GM19099 (cell line): ENCODE measurements around the gene RBM6.
A peak's percentile ranks its signal among the peaks of the same experiment; 100 is the strongest.

ENCODE experiments used
- POLR2A ChIP-seq: IDR thresholded peaks from 3 replicates; pipeline ENCODE4 v1.6.1; 2011; ENCODE audit warnings: low read depth; ENCODE audit not compliant: insufficient read length; ENCODE audit errors: extremely low read depth

Gene RBM6

DNA sequence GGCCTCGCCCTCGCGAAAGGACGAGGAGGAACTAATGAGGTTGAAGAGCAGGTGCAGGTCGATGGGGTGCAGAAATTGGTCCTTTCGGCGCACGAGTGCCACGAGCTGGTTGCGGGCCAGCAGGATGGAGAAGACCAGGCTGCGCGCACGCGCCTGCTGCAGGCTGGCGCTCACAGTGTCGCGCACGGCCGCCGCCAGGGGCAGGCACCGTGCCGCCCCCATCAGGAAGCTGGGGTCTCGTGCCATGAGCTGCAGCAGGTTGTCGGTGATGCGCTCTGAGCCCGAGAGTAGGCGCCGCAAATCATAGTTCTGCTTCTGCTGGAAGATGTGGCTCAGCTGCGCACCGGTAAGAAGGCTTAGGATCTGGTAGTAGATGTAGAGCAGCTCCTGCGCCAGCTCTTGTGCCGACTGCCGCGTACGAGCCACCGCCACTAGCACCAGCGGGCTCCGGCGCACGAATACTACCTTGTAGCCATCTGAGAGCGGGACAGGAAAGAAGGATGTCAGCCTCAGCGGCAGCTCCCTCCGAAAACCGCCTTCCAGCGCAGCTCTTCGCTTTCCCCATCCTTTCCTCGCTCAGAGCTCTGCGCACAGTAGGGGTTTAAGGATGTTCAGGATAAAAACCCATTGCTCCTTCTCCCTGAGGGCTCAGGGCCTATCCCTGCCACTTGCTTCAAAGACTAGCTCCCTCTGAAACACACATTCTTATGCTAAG lies 29.4 kb upstream of the RBM6 start:
- no peak for TF ChIP-seq POLR2A

DNA sequence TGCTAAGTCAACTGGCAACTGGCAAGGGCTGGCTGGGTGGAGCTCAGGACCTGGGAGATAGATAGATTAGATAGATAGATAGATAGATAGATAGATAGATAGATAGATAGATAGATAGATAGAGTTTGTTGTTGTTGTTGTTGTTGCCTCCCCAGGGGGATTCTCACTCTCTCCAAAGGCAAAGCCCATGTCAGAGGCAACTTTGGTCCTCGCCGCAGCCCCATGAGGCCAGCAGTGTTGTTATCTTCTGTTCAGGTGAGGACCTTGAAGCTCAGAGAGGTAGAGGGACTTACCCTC lies 28.9 kb upstream of the RBM6 start:
- TF ChIP-seq POLR2A = no peak

DNA sequence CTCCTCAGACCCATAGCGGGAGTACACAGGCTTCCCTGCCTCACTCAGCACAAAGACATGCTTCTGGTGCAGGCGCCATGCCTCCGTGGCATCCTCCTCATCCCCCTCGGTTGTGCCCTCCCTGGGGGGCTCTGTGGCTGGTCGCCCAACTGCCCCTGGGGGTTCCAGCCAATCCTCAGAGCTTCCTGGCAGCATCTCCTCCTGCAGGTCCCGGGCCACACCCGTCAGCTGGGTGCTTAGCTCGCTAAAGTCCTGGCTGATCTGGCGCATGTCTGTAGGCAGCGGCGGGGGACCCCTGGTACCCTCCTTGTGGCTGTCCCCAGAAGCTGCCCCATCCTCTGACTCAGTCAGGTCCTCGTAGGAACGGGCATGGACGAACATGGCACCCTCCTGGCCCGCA lies 28.3 kb upstream of the RBM6 start:
- TF ChIP-seq POLR2A = no peak

DNA sequence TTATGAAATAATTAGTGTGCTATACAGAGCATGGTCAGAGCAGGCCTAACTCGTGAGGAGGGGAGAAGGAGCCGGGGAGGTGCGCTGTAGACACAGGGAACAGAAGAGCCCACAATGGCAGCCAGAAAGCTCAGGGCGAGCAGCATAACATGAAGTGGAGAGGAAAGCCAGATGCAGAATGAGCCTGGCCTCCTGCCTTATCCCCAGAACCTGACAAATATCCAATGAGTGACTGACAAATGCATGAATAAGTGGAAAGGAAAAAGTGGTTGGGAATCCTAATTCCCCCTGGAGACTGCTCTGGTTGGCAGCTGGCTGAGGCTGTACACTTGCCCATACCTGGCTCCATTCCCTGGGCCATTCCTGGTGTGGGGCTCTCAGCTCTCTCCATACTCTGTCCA lies 27.1 kb upstream of the RBM6 start:
- no peak for TF ChIP-seq POLR2A

DNA sequence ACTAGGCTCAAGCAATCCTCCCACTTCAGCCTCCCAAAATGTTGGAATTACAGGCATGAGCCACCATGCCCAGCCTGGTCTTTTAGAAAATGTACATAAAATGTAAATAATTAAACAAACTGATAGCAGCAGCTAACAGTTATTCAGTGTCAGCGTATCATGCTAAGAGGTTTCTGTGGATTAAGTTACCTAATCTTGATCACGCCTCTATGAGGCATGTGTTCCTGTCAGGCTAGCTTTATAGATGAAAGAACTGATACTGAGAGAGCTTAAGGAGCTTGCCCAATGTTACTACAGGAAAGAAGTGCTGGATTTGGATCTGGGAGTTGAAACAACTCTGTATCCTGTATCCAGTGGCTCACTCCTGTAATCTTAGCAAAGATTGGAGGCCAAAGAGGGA lies 25.0 kb upstream of the RBM6 start:
- TF ChIP-seq POLR2A = no peak

DNA sequence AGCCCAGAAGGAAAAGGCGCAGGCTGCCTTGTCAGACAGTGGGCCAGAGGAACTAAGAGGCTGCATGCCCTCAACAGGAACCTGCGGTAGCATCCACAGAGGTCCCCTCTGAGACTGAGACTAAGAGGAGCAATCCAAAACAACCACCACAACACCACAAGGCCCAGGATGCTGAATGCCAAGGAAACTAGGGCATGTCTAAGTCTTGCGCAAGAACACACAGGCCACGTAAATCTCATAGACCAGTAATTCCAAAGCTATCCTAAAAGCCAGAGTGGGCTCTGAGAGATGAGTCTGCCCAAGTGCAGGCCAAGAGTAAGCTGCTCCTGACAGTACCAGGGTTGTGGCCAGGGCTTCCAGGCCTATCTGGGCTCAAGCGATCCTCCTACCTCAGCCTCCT lies 23.3 kb upstream of the RBM6 start:
- TF ChIP-seq POLR2A = no peak

DNA sequence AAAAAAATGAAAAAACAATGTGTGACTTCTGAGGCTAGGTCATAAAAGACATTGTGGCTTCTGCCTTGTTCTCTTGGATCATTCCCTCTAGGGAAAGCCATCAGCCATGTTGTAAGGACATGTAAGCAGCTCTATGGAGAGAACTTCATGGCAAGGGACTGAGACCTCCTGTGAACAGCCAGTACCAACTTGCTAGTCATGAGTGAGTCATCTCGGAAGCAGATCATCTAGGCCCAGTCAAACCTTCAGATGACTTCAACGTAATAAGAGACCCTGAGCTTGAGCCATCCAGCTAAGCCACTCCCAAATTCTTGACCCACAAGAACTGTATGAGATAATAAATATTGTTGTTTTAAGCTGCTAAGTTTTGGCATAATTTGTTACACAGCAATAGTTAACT lies 15.3 kb upstream of the RBM6 start:
- no peak for TF ChIP-seq POLR2A

DNA sequence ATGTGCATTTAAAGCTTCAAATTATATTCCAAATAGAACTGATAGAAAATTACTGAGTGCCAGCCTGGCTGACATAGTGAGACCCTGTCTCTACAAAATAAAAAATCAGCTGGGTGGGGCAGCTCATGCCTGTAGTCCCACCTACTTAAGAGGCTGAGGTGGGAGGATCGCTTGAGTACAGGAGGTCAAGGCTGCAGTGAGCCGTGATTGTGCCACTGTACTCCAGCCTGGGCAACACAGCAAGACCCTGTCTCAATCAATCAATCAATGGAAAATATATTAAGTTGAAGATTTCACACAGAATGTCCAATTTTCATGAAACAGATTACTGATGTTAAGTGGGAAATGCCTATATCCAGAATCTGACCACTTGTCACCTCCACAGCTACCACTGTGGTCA lies 14.5 kb upstream of the RBM6 start:
- TF ChIP-seq POLR2A = no peak

DNA sequence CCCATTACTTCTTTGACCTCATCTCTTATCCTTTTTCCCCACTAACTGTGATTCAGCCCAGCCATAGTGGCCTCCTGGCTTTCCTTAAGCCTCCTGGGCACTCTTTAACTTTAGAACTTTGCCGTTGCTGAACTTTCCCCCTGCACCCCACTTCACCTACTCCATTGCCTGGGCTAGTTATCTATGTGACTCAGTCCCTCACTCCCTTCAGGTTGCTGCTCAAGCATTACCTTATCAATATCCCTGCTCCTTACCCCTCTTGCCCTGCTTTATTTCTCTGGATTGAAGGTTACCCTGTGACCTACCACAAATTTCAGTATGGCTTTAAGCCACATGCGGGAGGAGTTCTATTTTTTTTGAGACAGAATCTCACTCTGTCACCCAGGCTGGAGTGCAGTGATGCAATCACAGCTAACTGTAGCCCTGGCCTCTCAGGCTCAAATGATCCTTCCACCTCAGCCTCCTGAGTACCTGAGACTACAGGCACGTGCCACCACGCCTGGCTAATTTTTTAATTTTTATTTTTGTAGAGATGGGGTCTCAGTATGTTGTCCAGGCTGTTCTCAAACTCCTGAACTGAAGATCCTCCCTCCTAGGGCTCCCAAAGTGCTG lies 13.7 kb upstream of the RBM6 start:
- TF ChIP-seq POLR2A = no peak

DNA sequence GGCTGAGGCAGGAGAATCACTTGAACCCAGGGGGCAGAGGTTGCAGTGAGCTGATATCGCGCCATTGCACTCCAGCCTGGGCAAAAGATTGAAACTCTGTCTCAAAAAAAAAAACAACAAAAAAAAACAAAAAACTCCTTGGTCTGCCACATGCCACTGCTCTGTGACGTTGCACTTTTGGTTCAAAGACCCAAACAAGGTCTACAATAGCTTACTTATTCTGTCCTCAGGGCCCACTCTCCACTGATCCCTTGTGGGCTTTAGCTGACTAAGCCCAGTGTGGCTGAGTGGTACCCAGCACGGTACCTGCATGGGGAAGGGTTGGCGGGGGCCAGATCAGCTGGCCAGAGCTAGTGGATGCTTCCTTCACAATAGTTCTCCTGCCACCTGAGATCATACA lies 12.2 kb upstream of the RBM6 start:
- TF ChIP-seq POLR2A = no peak

DNA sequence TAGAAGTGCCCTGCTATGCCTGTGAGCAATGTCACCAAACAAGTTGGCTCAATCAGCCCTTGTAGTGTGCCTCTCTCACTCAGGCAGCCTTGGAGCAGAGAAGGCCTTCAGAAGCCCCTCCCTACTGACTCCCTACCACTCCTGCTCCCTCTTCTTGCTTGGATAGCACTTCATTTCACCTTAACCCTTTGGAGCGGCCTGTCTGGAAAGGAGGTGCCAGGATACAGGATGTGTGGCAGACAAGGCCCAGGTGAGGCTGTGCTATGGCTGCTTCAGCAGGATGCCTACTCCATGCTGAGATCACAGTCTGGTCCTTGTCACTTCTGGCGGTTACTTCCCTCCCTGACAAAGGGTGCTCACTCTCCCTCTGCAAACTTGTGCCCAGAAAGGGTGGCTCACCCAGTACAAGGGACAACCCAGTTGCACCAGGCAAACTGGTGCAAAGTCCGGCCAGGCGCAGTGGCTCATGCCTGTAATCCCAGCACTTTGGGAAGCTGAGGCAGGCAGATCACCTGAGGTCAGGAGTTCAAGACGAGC lies 11.4 kb upstream of the RBM6 start:
- TF ChIP-seq POLR2A = no peak

DNA sequence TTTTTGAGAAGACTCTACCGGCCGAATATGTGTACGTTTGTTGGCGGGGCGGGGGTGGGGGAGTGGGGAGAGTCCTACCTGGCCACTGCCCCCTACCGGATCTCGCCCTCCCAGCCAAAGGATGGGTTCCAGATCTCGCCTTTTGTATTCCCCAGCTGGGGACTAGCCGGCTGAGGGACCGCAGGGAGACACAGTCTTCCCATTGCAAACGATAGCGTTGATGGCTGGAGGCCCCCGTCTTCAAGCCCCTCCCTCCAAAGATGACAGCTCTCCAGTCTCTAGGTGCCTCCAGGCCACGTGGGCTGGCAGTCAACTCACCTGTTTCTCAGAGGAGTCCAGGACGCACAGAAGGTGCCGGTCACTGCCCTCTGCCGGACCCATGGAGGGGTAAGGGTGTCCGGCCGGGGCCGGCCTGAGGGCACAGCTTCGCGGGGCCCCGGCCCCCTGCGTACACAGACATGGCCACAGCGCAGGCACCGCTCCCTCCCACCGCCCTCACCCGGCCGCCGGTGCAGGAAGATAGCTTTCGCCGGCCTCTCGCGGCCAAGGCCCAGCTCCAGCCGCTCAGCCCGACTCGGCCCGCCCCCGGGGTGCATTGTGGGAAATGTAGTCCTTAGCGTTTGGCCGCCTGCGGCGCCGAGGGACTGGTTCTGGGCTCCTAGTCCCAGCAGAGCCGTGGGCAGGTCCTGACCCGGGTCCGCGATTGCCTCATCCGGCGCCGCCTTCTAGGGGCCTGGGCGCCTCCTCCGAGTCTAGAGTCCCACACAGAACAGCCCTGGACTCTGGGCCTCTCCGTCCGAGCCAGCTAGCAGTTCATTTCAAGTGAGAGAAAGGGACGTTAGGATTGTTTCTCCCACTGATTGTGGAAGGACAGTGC lies 10.4 kb upstream of the RBM6 start, which contains the start of gene MON1A:
Gene MON1A, minus strand, starts transcription at position 521 of the 877 bp plus-strand sequence. CDS start 16,465 bp downstream, outside the sequence.
- TF ChIP-seq POLR2A = peak; percentile 68

DNA sequence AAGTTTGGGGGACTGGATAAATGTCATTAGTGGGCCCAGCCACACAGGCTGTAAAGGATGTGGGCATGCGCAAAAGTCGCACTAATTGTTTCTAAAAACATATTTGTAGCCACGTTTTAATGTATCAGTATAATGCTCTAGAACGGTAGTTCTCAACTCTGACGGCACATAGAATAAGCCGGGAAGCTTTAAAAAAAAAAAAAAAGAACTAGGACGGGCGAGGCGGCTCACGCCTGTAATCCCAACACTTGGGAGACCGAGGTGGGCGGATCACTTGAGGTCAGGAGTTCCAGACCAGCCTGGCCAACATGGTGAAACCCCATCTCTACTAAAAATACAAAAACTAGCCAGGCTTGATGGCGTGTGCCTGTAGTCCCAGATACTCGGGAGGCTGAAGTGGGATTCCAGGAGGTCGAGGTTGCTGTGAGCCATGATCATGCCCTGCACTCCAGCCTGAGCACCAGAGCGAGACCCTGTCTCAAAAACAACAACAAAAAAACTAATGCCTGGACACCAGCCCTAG lies 9.7 kb upstream of the RBM6 start:
- TF ChIP-seq POLR2A = no peak

DNA sequence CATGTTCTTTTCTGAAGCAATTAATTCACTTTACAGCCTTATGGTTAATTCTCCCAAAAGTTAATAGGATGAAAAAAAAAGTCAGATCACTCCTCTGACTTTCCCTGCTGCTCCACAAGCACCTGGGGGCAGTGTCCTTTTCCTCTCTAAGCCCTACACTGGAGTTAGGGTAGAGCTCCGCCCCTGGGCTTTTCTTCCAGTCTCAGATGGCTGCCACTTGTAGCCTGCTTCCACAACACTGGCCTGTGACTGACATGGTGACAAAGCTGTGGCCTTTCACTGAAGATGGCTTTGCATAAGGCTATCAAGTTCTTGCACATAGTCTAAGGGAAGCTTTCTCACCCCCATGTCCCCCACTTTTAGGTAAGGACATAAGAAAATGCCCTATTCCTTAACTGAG lies 9.0 kb upstream of the RBM6 start:
- TF ChIP-seq POLR2A = no peak

DNA sequence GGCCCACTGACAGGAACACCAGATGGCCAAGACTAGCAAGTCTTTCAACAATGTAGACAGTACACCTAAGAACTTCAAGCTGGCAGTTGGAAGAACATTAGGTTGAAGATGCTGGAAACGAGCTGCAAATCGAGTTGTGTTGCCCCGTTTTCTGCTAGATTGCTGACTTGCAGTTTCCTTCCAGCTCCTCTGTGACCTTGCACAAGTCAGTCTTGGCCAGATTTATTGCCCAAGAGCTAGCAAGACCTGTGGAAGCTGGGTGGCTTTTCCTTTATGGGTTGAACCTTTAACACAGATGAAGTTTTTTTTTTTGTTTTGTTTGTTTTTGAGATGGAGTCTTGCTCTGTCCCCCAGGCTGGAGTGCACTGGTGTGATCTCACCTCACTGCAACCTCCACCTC lies 2.9 kb upstream of the RBM6 start:
- TF ChIP-seq POLR2A = no peak

DNA sequence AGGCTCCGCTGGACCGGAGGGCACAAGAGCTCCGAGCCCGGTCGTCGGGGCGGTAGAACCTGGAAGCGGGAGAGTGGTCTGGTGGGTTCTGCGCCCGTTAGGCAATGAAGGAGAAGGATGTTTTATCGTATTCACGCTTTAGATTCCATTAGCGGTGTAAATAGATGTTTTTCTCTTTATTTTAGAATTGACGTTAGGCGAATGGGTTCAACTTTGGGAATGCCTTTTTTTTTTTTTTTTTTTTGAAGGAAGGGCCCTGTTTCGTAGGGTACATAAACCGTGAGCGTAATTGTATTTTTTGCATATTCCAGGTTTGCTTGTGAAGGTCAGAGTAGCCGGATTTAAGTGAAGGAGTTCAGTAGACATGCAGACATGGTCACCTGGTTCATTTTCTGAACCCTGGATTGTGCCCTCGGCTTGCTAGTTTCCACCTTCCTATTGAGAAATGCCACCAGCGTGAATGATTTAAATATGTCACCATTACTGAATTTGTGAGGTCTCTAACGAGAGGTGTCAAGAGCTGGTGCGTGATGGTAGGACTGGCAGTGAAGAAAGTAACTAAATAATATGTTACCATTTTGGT lies 808 bp downstream of the RBM6 start:
- TF ChIP-seq POLR2A = no peak

DNA sequence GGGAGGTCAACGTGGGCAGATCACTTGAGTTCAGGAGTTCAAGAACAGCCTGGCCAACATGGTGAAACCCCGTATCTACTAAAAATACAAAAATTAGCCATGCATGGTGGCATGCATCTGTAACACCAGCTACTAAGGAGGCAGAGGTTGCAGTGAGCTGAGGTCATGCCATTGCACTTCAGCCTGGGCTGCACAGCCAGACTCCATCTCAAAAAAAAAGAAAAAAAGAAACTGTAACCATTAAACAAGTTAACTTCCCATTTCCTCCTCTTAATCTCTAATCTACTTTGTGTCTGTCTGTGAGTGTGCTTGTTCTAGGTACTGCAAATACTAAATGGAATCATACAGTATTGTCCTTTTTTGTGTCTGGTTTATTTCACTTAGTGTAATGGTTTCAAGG lies 2.7 kb downstream of the RBM6 start:
- TF ChIP-seq POLR2A = no peak
